ENCODE results near the gene F13A1. TPM values are rescaled to one million over a fixed set of nuclear protein-coding genes. Genes with fewer than 3 reads are reported as not detected.

F13A1 gene
- total RNA-seq, 4 donors from 2014 or later, result 134 to 529 (median 302) TPM

DNA sequence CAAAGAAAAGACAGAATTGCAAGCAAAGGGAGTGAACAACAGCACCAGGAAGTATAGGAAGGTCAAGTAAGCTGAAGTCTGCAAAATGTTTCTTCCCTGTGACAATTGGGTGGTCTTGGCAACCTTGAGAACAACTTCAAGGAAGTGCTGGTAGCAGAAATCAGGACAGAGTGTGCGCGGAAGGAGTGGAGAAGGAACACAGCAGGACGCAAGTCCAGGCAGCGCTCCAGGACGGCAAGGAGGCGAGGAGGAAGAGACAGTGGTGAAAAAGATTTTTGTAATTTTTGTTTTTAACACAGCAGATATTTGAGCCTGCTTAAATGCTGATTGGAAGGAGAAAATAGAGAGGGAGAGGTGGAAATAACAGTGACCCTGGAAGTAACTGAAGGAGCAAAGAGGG, 141.7 kb downstream of the F13A1 start:
- no peak for ATAC-seq (ENCODE audit: low FRiP score)
- DNase-seq (ENCODE audit: low spot score), result no peak
- no peak for TF ChIP-seq CTCF (IDR thresholded peaks at IDR 0.05)

GRCh38 chr6:6177754-6178153, 142.7 kb downstream of the F13A1 start:
- no peak for DNase-seq (ENCODE audit: low spot score)
- no peak for ATAC-seq (ENCODE audit: low FRiP score)
- TF ChIP-seq CTCF (IDR thresholded peaks at IDR 0.05), result no peak

- ATAC-seq (ENCODE audit: low FRiP score), result no peak
- no peak for TF ChIP-seq CTCF (IDR thresholded peaks at IDR 0.05)
- DNase-seq (ENCODE audit: low spot score), result no peak
Observed at GRCh38 chr6:6176586-6177228, 143.8 kb downstream of the F13A1 start.

GRCh38 chr6:6176127-6176526, 144.3 kb downstream of the F13A1 start:
- DNase-seq (ENCODE audit: low spot score) (no peak), ATAC-seq (ENCODE audit: low FRiP score) (no peak)
- no peak for TF ChIP-seq CTCF (IDR thresholded peaks at IDR 0.05)

DNA sequence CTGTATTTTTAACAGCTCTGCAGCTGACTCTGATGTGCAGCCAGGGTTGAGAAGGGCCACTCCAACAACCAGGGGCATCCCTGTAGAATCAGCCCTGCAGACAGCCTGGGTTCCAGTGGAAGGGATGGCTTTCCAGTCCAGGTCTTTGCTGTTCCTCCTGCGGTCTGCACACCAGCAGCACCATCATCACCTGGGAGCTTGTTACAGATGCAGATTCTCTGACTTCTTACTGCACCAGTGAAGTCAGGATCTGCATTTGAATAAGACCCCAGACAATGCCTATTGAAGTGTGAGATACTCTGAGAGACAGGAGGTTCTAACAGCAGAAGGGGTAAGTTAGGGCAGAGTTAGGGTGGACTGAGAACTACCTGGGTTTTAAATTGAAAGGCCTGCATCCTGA, 151.3 kb downstream of the F13A1 start:
- no peak for TF ChIP-seq CTCF (IDR thresholded peaks at IDR 0.05)
- ATAC-seq (ENCODE audit: low FRiP score) (no peak), DNase-seq (ENCODE audit: low spot score) (no peak)

- no peak for TF ChIP-seq CTCF (IDR thresholded peaks at IDR 0.05)
- ATAC-seq (ENCODE audit: low FRiP score), result no peak
- DNase-seq (ENCODE audit: low spot score), result no peak
Observed at GRCh38 chr6:6166064-6166463, 154.4 kb downstream of the F13A1 start.

GRCh38 chr6:6164367-6164766, 156.1 kb downstream of the F13A1 start:
- no peak for TF ChIP-seq CTCF (IDR thresholded peaks at IDR 0.05)
- ATAC-seq (ENCODE audit: low FRiP score) (no peak), DNase-seq (ENCODE audit: low spot score) (no peak)
